DND-41 (cell line): ENCODE results near the gene EXT2.

Experiments
- CTCF ChIP-seq: IDR thresholded peaks from 2 replicates; pipeline ENCODE4 v1.5.1; 2012; ENCODE audit warnings: borderline replicate concordance, low read length, moderate library complexity, mild to moderate bottlenecking; ENCODE audit not compliant: poor library complexity, severe bottlenecking; ENCODE audit errors: extremely low read depth
- EZH2 ChIP-seq: IDR thresholded peaks from 3 replicates; pipeline ENCODE4 v1.6.1; 2012; ENCODE audit warnings: borderline replicate concordance, low read depth, mild to moderate bottlenecking, moderate library complexity, low read length, inconsistent platforms; ENCODE audit not compliant: severe bottlenecking

GRCh38 chr11:44235765-44236201 is 140.3 kb downstream of the EXT2 start:
- TF ChIP-seq CTCF (no peak), EZH2 (no peak)
